Measurements from ENCODE around the gene NCKAP1. TPM values are rescaled to one million over a fixed set of nuclear protein-coding genes. Genes with fewer than 3 reads are reported as not detected.
"Not testable (repeated sequence)": the region's sequence is repeated elsewhere in the genome, so short reads cannot be mapped to it uniquely, and the experiment has no call there.

Gene NCKAP1
- total RNA-seq, 1 donor from 2014 or later, result 127 TPM

- DNase-seq (ENCODE audit: low spot score), result no peak
Observed at GRCh38 chr2:183001948-183002347, 36.3 kb downstream of the NCKAP1 start.

DNA sequence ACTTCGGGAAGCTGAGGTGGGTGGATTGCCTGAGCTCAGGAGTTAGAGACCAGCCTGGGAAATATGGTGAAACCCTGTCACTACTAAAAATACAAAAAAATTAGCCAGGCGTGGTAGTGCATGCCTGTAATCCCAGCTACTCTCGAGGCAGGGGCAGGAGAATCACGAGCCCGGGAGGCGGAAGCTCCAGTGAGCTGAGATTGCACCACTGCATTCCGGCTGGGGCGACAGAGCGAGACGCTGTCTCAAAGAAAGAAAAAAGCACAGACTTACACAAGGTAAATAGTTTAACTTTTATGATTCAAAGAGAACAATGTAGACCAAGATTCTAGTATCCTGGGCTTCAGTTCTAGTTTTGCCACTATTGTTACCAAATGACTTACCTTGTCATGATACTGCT, 37.4 kb downstream of the NCKAP1 start:
- DNase-seq (ENCODE audit: low spot score), result no peak

GRCh38 chr2:182999348-183000028, 38.8 kb downstream of the NCKAP1 start:
- no peak for DNase-seq (ENCODE audit: low spot score)

- no peak for DNase-seq (ENCODE audit: low spot score)
Observed at GRCh38 chr2:182994228-182994912, 43.9 kb downstream of the NCKAP1 start.

DNA sequence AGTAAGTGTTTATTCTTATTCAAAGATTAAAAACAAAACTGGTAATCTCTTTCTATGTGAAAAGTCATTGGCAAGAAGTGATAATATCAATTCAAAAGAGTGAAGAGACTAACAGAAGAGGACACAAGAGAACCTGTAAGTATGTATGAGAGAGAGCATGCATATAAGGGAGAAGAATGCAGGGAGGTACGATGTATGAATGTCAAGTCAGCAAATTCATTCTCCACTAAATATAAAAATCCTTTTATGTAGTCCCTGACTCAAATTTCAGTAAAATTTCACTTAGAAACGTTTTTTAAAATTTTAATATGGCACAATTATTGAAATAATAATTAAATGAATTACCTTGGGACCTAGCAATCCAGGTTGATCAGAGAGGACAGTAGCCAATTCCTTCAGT, 55.3 kb downstream of the NCKAP1 start:
- DNase-seq (ENCODE audit: low spot score), result no peak

- DNase-seq (ENCODE audit: low spot score), result not testable (repeated sequence)
Observed at GRCh38 chr2:182981475-182981874, 56.8 kb downstream of the NCKAP1 start.

DNA sequence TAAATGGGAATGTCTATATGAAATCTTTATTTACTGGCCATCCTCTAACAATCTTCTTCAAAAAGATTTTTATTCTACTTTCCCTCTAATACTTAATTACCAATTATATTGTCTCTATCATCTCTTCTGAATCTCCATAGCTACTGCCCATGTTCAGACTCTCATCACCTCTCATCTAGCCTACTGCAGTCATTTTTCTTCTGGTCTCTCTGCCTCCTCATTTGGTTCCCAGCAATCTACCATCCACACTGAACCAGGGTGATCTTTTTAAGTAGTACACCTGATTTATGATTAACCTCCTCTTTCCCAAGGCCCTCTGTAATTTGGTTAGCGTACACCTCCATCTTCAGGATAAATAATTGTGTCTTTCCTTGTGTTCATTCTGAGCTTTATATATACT, 57.6 kb downstream of the NCKAP1 start:
- no peak for DNase-seq (ENCODE audit: low spot score)

DNA sequence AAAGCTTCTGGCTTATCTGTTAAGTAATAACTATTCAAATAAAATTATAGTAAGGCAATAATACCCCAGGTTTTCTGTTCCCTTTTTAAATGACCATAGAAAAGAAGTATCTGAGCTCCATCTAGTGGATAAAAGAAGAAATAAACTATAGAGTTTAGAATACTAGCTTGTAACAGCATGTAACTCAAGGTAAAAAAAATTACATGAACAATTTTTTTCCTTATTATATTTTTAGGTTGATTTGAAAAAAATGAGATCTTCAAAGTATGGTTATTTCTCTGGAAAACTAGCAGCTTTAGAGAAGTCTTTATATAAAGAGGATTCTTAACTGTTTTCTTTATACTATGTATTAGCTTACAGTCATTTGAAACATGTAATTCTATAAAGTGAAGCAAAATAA, 58.1 kb downstream of the NCKAP1 start:
- DNase-seq (ENCODE audit: low spot score), result no peak

DNA sequence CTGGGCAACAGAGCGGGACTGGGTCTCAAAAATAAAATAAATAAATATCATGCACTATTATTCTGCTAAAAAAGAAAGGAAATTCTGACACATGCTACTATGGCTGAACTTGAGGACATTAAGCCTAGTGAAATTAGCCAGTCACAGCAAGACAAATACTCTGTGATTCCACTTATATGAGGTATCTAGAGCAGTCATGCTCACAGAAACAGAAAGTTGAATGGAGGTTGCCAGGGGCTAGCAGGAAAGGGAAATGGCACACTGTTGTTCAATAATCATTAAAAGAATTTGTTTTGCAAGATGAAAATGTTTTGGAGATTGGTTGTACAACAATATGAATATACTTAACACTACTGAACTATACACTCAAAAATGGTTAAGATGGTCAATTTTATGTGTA, 60.8 kb downstream of the NCKAP1 start:
- DNase-seq (ENCODE audit: low spot score), result no peak

DNA sequence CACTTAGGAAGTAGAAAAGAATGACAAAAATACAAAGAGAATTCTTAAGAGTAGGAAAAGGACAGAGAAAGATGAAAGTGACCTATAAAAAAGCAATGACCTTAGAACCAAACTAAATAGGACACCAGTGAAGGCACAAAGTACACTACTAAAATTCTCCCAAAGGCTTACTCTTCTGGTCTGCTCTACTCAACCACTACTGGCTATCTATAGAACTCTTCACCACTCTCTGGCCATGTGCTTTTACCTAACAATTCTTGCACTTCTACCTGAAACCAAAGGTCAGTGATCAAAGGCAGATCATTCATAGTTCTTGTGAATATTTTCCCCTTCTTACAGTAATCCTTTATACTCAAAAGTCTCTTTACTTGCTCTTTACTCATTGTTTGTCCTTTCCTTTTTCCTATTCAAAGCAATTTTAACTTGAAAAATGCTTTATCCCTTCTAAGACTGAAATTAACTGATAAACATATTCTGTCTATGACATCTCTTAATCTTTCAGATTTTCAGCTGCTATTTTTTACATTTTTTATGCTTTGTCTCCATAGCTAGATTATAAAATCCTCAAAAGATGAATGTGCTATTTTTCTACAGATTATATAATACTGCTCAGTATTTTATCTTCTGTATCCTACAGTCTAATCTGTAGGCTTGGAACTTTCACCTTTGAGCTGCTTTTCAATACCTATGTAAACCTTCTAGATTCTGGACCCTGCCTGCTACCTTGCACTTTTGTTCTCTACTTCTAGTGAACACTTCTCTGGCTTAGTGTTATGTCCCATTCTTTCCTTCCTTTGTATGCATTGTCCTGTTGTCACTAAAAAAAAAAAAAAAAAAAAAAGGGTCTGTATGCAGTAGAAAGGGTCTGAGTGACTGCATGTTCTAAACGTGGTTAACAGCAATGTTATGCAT, 64.6 kb downstream of the NCKAP1 start:
- DNase-seq (ENCODE audit: low spot score), result no peak

DNA sequence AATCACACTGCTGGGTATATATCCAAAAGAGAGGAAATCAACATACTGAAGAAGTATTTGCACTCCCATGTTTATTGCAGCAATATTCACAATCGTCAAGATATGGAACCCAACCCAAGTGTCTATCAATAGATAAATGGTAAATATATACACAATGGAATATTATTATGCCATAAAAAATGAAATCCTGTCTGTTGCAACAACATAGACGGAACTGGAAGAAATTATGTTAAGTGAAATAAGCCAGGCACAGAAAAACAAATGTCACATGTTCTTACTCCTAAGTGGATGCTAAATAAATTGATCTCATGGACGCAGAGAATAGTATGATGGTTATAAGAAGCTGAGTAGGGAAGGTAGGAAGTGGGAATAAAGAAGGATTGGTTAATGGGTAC, 65.7 kb downstream of the NCKAP1 start:
- no peak for DNase-seq (ENCODE audit: low spot score)

DNA sequence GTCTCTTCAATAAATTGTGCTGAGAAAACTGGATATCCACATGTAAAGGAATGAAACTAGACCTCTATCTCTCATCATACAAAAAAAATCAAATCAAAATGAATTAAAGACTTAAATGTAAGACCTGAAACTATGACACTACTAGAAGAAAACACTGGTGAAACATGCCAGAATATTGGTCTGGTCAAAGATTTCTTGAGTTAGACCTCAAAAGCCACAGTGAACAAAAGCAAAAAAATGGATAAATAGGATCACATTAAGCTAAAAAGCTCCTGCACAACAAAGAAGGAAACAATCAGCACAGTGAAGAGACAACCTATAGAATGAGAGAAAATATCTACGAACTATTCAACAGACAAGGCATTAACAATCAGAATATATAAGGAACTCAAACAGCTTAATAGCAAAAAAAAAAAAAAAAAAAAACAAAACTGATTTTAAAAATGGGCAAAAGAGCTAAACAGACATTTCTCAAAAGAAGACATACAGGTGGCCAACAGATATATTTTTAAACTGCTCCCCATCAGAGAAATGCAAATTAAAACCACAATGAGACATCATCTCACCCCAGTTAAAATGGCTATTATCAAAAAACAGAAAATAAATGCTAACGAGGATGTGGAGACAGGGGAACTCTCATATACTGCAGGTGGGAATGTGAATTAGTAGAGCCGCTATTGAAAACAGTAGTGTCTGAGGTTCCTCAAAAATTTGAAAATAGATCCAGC, 66.3 kb downstream of the NCKAP1 start:
- no peak for DNase-seq (ENCODE audit: low spot score)

GRCh38 chr2:182970486-182970885, 67.8 kb downstream of the NCKAP1 start:
- no peak for DNase-seq (ENCODE audit: low spot score)

DNA sequence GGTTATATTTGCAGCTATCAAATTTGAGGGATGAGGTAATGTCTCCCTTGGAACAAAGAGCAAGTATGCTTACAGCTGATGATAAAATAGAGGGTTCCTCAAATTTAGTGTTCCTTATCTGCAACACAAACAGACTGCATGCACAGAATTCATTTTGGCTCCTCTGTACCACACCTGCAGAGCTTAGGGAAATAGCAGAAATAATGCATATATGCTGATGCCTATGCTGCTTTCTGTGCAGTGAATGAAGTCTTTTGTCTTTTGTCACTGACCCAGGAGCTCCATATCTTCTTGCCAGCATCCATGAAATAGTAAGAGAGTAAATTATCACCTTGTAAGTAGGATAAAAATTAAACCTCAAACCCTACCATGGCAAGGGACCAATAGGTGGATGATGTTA, 69.8 kb downstream of the NCKAP1 start:
- no peak for DNase-seq (ENCODE audit: low spot score)

- DNase-seq (ENCODE audit: low spot score), result not testable (repeated sequence)
Observed at GRCh38 chr2:182966356-182966755, 71.9 kb downstream of the NCKAP1 start.

GRCh38 chr2:182962641-182963040, 75.6 kb downstream of the NCKAP1 start:
- DNase-seq (ENCODE audit: low spot score), result no peak

- not testable (repeated sequence) for DNase-seq (ENCODE audit: low spot score)
Observed at GRCh38 chr2:182960869-182961268, 77.4 kb downstream of the NCKAP1 start.

- no peak for DNase-seq (ENCODE audit: low spot score)
Observed at GRCh38 chr2:182954789-182955188, 83.5 kb downstream of the NCKAP1 start.

GRCh38 chr2:182952741-182953450, 85.4 kb downstream of the NCKAP1 start:
- DNase-seq (ENCODE audit: low spot score), result no peak

DNA sequence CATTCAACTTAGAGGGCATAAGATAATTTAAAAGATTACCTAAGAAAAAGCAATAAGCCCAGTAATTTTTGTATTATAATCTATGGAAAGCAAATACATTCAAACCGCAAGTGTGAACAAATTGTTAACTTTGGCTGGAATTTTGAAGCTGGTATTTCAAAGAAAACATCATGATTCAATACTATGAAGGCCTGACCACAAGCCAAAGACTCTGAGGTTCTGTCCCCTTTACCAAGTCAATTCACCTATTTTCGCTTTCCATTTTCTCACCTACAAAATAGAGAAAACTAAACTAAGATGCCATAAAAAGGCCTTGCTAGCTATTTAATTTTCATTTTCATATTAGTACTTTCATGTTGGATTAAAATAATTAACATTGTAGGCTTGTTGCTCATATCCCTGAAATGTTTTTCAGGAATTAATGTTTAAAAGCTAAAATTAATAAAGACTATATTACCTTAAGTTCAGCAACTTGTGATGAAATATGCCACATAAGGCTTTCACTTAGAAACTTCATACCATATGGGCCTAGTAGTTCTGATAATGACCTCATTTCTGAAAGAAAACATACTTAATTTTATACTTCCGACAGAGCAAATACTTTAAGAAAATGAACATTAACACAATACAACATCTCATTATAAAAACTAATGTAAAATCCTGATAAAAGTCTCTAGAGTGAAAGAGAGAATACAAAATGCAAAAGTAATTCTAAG, 86.2 kb downstream of the NCKAP1 start:
- no peak for DNase-seq (ENCODE audit: low spot score)

Measured in mesenteric fat pad (tissue), 1 donor.